ENCODE results near the gene NFE2L1. TPM values are rescaled to one million over a fixed set of nuclear protein-coding genes. Genes with fewer than 3 reads are reported as not detected.

NFE2L1 gene
- total and polyA plus RNA-seq, 12 donors: 62.0 to 432 (median 245) TPM

- WGBS, 4 donors: 17 to 25% (median 23%) methylated on average over 14 to 18 of the region's 18 CpGs
- H3K36me3 ChIP-seq (replicated peaks in 1 of 2): no peaks in the 10 kb centered on the region
- intact Hi-C loops (cut with DNase I): loop anchor here (5.0 to 10.0 kb wide), 4 partner anchors 51 to 588 kb away; partner anchors contain the start of genes HOXB7 (in 1 of the 2) and HOXB8 (in 1 of the 2)
- no peaks in the 10 kb centered on the region for H3K27me3 ChIP-seq
- TF ChIP-seq CTCF (IDR thresholded peaks at IDR 0.05) (peak; percentile 82 to 92 (median 89)), POLR2A (IDR thresholded peaks at IDR 0.05) (no peak)
- H3K4me1 ChIP-seq (replicated peaks in 1 of 2): peaks cover 30 to 37% of the 10 kb centered on the region in 2 donors
- no peak overlapping the region for H3K4me3 ChIP-seq
- no peaks in the 10 kb centered on the region for H3K9me3 ChIP-seq (replicated peaks in 1 of 3)
- DNase-seq: peak; percentile 84 to 93 (median 89)
- peak overlapping the region in 3 of 5 donors; percentile 67 to 93 (median 91) for H3K27ac ChIP-seq
Measured at GRCh38 chr17:48026502-48027321, 21.4 kb upstream of the NFE2L1 start.

GRCh38 chr17:48027322-48027981, 20.7 kb upstream of the NFE2L1 start:
- DNase-seq: no peak
- intact Hi-C loops (cut with DNase I): loop anchor here (5.0 to 10.0 kb wide), 4 partner anchors 50 to 587 kb away; partner anchors contain the start of genes HOXB7 (in 1 of the 2) and HOXB8 (in 1 of the 2)

GRCh38 chr17:48028736-48029135, 19.4 kb upstream of the NFE2L1 start:
- DNase-seq: no peak

More at GRCh38 chr17:48027322-48027981, 20.7 kb upstream of the NFE2L1 start:
- Histone ChIP-seq H3K4me3 (no peak overlapping the region), H3K27me3 (no peaks in the 10 kb centered on the region), H3K4me1 (replicated peaks in 1 of 2) (peaks cover 30 to 37% of the 10 kb centered on the region in 2 donors), H3K27ac (no peak overlapping the region), H3K36me3 (replicated peaks in 1 of 2) (no peaks in the 10 kb centered on the region), H3K9me3 (replicated peaks in 1 of 3) (no peaks in the 10 kb centered on the region)
- WGBS, 4 donors: 90 to 92% (median 91%) methylated on average over 11 to 12 of the region's 12 CpGs
- TF ChIP-seq CTCF (IDR thresholded peaks at IDR 0.05) (no peak), POLR2A (IDR thresholded peaks at IDR 0.05) (no peak)

More at GRCh38 chr17:48028736-48029135, 19.4 kb upstream of the NFE2L1 start:
- no peaks in the 10 kb centered on the region for H3K27me3 ChIP-seq
- 70 to 91% (median 89%) methylated on average over 1 of the region's 1 CpG for WGBS, 4 donors
- no peak overlapping the region for H3K4me3 ChIP-seq
- intact Hi-C loops (cut with DNase I): loop anchor here (5.0 to 10.0 kb wide), 4 partner anchors 49 to 586 kb away; partner anchors contain the start of genes HOXB7 (in 1 of the 2) and HOXB8 (in 1 of the 2)
- no peaks in the 10 kb centered on the region for H3K9me3 ChIP-seq (replicated peaks in 1 of 3)
- no peak overlapping the region for H3K27ac ChIP-seq
- no peaks in the 10 kb centered on the region for H3K36me3 ChIP-seq (replicated peaks in 1 of 2)
- no peak for TF ChIP-seq POLR2A (IDR thresholded peaks at IDR 0.05)
- TF ChIP-seq CTCF (IDR thresholded peaks at IDR 0.05): no peak
- H3K4me1 ChIP-seq (replicated peaks in 1 of 2): peaks cover 24 to 27% of the 10 kb centered on the region in 2 donors
